Measurements from ENCODE around the gene HECA. TPM values are rescaled to one million over a fixed set of nuclear protein-coding genes. Genes with fewer than 3 reads are reported as not detected.

HECA gene
- total and polyA plus RNA-seq, 2 experiments from 2014 or later = 2.4 to 8.1 TPM

GRCh38 chr6:139189665-139190064 lies 54.8 kb downstream of the HECA start:
- H3K4me1 Mint-ChIP-seq = peaks cover 5% of the 10 kb centered on the region; the same call in 1 of the 3 replicates
- H3K79me2 ChIP-seq (replicated peaks; ENCODE audit: insufficient read depth) = no peaks in the 10 kb centered on the region
- no peaks in the 10 kb centered on the region for H3K27me3 ChIP-seq (ENCODE audit: insufficient read depth)
- ATAC-seq (no peak), DNase-seq (ENCODE audit: low spot score) (no peak)
- no peaks in the 10 kb centered on the region for H3K36me3 Mint-ChIP-seq (ENCODE audit: low read depth)
- peaks cover 2% of the 10 kb centered on the region for H3K27me3 Mint-ChIP-seq (ENCODE audit: insufficient read depth, low read depth, poor library complexity)
- no peak overlapping the region for H2AFZ ChIP-seq
- peaks cover 4% of the 10 kb centered on the region for H3K4me1 ChIP-seq (ENCODE audit: insufficient read depth)
- H3K27ac ChIP-seq (ENCODE audit: low read depth) = no peak overlapping the region
- H3K4me3 ChIP-seq = no peak overlapping the region
- H3K4me2 ChIP-seq = no peak overlapping the region
- H3K36me3 ChIP-seq (ENCODE audit: insufficient read depth) = no peaks in the 10 kb centered on the region
- H3K9me2 ChIP-seq (ENCODE audit: insufficient read depth) = no peaks in the 10 kb centered on the region
- no peaks in the 10 kb centered on the region for H3F3A ChIP-seq (replicated peaks; ENCODE audit: low read depth)
- H3K4me3 Mint-ChIP-seq = no peak overlapping the region
- no peaks in the 10 kb centered on the region for H3K9me3 Mint-ChIP-seq
- H3K27ac Mint-ChIP-seq = no peak overlapping the region
- H4K20me1 ChIP-seq (replicated peaks; ENCODE audit: insufficient read depth) = no peaks in the 10 kb centered on the region
- TF ChIP-seq EZH2 (IDR thresholded peaks at IDR 0.05; ENCODE audit: low read depth, unreplicated experiment) (no peak), JUNB (IDR thresholded peaks at IDR 0.05; ENCODE audit: unreplicated experiment) (no peak), CREB1 (CRISPR knock-in tag; IDR thresholded peaks at IDR 0.05; ENCODE audit: low read depth) (no peak), REST (IDR thresholded peaks at IDR 0.05; ENCODE audit: unreplicated experiment) (no peak), NANOG (IDR thresholded peaks at IDR 0.05; ENCODE audit: borderline replicate concordance) (no peak), POLR2AphosphoS5 (IDR thresholded peaks at IDR 0.05; ENCODE audit: low read depth) (no peak), ZNF331 (CRISPR knock-in tag; IDR thresholded peaks at IDR 0.05; ENCODE audit: low read depth) (no peak), STAT1 (IDR thresholded peaks at IDR 0.05; ENCODE audit: unreplicated experiment) (no peak), ZNF114 (CRISPR knock-in tag; IDR thresholded peaks at IDR 0.05) (no peak), EZH2phosphoT487 (IDR thresholded peaks at IDR 0.05; ENCODE audit: unreplicated experiment) (no peak)
- TF ChIP-seq, protein P1, sequence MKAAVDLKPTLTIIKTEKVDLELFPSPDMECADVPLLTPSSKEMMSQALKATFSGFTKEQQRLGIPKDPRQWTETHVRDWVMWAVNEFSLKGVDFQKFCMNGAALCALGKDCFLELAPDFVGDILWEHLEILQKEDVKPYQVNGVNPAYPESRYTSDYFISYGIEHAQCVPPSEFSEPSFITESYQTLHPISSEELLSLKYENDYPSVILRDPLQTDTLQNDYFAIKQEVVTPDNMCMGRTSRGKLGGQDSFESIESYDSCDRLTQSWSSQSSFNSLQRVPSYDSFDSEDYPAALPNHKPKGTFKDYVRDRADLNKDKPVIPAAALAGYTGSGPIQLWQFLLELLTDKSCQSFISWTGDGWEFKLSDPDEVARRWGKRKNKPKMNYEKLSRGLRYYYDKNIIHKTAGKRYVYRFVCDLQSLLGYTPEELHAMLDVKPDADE (IDR thresholded peaks at IDR 0.05) = no peak
- TF ChIP-seq, protein P2, sequence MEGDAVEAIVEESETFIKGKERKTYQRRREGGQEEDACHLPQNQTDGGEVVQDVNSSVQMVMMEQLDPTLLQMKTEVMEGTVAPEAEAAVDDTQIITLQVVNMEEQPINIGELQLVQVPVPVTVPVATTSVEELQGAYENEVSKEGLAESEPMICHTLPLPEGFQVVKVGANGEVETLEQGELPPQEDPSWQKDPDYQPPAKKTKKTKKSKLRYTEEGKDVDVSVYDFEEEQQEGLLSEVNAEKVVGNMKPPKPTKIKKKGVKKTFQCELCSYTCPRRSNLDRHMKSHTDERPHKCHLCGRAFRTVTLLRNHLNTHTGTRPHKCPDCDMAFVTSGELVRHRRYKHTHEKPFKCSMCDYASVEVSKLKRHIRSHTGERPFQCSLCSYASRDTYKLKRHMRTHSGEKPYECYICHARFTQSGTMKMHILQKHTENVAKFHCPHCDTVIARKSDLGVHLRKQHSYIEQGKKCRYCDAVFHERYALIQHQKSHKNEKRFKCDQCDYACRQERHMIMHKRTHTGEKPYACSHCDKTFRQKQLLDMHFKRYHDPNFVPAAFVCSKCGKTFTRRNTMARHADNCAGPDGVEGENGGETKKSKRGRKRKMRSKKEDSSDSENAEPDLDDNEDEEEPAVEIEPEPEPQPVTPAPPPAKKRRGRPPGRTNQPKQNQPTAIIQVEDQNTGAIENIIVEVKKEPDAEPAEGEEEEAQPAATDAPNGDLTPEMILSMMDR (conservative IDR thresholded peaks at IDR 0.05; ENCODE audit: low read depth in 2 of 2) = no peak
- TF ChIP-seq, protein P3, sequence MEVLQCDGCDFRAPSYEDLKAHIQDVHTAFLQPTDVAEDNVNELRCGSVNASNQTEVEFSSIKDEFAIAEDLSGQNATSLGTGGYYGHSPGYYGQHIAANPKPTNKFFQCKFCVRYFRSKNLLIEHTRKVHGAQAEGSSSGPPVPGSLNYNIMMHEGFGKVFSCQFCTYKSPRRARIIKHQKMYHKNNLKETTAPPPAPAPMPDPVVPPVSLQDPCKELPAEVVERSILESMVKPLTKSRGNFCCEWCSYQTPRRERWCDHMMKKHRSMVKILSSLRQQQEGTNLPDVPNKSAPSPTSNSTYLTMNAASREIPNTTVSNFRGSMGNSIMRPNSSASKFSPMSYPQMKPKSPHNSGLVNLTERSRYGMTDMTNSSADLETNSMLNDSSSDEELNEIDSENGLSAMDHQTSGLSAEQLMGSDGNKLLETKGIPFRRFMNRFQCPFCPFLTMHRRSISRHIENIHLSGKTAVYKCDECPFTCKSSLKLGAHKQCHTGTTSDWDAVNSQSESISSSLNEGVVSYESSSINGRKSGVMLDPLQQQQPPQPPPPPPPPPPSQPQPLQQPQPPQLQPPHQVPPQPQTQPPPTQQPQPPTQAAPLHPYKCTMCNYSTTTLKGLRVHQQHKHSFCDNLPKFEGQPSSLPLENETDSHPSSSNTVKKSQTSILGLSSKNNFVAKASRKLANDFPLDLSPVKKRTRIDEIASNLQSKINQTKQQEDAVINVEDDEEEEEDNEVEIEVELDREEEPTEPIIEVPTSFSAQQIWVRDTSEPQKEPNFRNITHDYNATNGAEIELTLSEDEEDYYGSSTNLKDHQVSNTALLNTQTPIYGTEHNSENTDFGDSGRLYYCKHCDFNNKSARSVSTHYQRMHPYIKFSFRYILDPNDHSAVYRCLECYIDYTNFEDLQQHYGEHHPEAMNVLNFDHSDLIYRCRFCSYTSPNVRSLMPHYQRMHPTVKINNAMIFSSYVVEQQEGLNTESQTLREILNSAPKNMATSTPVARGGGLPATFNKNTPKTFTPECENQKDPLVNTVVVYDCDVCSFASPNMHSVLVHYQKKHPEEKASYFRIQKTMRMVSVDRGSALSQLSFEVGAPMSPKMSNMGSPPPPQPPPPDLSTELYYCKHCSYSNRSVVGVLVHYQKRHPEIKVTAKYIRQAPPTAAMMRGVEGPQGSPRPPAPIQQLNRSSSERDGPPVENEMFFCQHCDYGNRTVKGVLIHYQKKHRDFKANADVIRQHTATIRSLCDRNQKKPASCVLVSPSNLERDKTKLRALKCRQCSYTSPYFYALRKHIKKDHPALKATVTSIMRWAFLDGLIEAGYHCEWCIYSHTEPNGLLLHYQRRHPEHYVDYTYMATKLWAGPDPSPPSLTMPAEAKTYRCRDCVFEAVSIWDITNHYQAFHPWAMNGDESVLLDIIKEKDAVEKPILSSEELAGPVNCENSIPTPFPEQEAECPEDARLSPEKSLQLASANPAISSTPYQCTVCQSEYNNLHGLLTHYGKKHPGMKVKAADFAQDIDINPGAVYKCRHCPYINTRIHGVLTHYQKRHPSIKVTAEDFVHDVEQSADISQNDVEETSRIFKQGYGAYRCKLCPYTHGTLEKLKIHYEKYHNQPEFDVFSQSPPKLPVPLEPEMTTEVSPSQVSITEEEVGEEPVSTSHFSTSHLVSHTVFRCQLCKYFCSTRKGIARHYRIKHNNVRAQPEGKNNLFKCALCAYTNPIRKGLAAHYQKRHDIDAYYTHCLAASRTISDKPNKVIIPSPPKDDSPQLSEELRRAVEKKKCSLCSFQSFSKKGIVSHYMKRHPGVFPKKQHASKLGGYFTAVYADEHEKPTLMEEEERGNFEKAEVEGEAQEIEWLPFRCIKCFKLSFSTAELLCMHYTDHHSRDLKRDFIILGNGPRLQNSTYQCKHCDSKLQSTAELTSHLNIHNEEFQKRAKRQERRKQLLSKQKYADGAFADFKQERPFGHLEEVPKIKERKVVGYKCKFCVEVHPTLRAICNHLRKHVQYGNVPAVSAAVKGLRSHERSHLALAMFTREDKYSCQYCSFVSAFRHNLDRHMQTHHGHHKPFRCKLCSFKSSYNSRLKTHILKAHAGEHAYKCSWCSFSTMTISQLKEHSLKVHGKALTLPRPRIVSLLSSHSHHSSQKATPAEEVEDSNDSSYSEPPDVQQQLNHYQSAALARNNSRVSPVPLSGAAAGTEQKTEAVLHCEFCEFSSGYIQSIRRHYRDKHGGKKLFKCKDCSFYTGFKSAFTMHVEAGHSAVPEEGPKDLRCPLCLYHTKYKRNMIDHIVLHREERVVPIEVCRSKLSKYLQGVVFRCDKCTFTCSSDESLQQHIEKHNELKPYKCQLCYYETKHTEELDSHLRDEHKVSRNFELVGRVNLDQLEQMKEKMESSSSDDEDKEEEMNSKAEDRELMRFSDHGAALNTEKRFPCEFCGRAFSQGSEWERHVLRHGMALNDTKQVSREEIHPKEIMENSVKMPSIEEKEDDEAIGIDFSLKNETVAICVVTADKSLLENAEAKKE (CRISPR knock-in tag; IDR thresholded peaks at IDR 0.05) = no peak

Measured in GM23338 (cell line).